C4-2B (cell line): ENCODE data around the gene FHIT.

ENCODE experiments used
- CTCF ChIP-seq: fragments of 450-650 bp; conservative IDR thresholded peaks from 2 replicates; pipeline ENCODE4 v1.5.1; 2017; ENCODE audit warnings: mild to moderate bottlenecking
- ZFX ChIP-seq: fragments of 450-650 bp; IDR thresholded peaks from 2 replicates; pipeline ENCODE4 v1.6.1; 2017

- TF ChIP-seq CTCF (no peak), ZFX (no peak)
These were observed 452.8 kb downstream of the FHIT start for GRCh38 chr3:60798456-60798855.
